Left lung (tissue), 10 donors: ENCODE results near the gene HECA. TPM values are rescaled to one million over a fixed set of nuclear protein-coding genes. Genes with fewer than 3 reads are reported as not detected.

ENCODE experiments used
- ATAC-seq: fragments of 200-7000 bp; cut with Tn5 transposase; one replicate; pipeline ENCODE4 v1.9.1; 2020; ENCODE audit warnings: moderate library complexity
- DNase-seq, 4 donors: peaks; one replicate each; pipeline ENCODE4 v3.0.0-alpha.2; 2013 to 2020
- H3K27ac ChIP-seq, 2 donors: fragments of 200-600 bp; sonication (generic) in 1 of 2; one replicate each; pipeline versions ENCODE4 v1.5.0 to v1.8.0; 2020 to 2021
- H3K27me3 ChIP-seq, 2 donors: fragments of 200-600 bp; sonication (generic) in 1 of 2; one replicate each; pipeline versions ENCODE4 v1.5.0 to v1.8.0; 2020 to 2021
- H3K36me3 ChIP-seq, 2 donors: fragments of 200-600 bp; sonication (generic) in 1 of 2; one replicate each; pipeline versions ENCODE4 v1.5.0 to v1.8.0; 2020 to 2021
- H3K4me1 ChIP-seq, 2 donors: fragments of 200-600 bp; one replicate each; pipeline ENCODE4 v1.8.0; 2021
- H3K4me3 ChIP-seq, 2 donors: fragments of 200-600 bp; sonication (generic) in 1 of 2; one replicate each; pipeline versions ENCODE4 v1.5.0 to v1.8.0; 2020 to 2021; ENCODE audit warnings: mild to moderate bottlenecking in 1 of 2
- H3K9me3 ChIP-seq, 2 donors: fragments of 200-600 bp; sonication (generic) in 1 of 2; one replicate each; pipeline versions ENCODE4 v1.5.0 to v1.8.0; 2020 to 2021
- CTCF ChIP-seq, 2 donors: fragments of 200-600 bp; sonication (generic) in 1 of 2; IDR thresholded peaks; one replicate each; pipeline versions ENCODE4 v1.5.0 to v1.8.0; 2021; ENCODE audit warnings: antibody characterized with exemption in 2 of 2
- intact Hi-C, 2 donors: fragments of 100-400 bp; cut with DNase I; formaldehyde crosslinking; loops; one replicate each; pipeline versions ENCODE4 v1.11.2 to v1.14.2; 2022
- polyA plus RNA-seq, 6 donors: library from polyadenylated mRNA; unstranded; fragments of 120-200 nt; gene quantifications; one replicate each; pipeline ENCODE4 v1.2.1, GENCODE V29; 2013; ENCODE audit not compliant: insufficient read length in 6 of 6
- total RNA-seq, 2 donors: library from RNA; stranded (reverse); fragmentation: NEBNext Ultra II Directional; extraction: Animal tissue kit (Norgen Biotek cat#: 25700); gene quantifications; one replicate each; pipeline ENCODE4 v1.2.1, GENCODE V29; 2021
- donor health status: DM: no; HTN: yes; CAD: no.
- donor health status: DM: no; HTN: no; CAD: no.

HECA gene
- total and polyA plus RNA-seq, 8 donors, result 17.0 to 40.9 (median 19.0) TPM

GRCh38 chr6:139108378-139108777 lies 26.5 kb upstream of the HECA start:
- H3K27me3 ChIP-seq, result no peaks in the 10 kb centered on the region
- no peak overlapping the region for H3K4me3 ChIP-seq
- H3K36me3 ChIP-seq, result no peaks in the 10 kb centered on the region
- H3K9me3 ChIP-seq, result no peaks in the 10 kb centered on the region
- ATAC-seq (no peak), DNase-seq (no peak)
- no peaks in the 10 kb centered on the region for H3K4me1 ChIP-seq
- H3K27ac ChIP-seq, result no peak overlapping the region
- no peak for TF ChIP-seq CTCF (IDR thresholded peaks at IDR 0.05)
- intact Hi-C loops, result no loop called here

GRCh38 chr6:139109558-139109957 lies 25.3 kb upstream of the HECA start:
- Histone ChIP-seq H3K4me3 (no peak overlapping the region), H3K27ac (no peak overlapping the region), H3K9me3 (no peaks in the 10 kb centered on the region), H3K27me3 (no peaks in the 10 kb centered on the region), H3K4me1 (no peaks in the 10 kb centered on the region), H3K36me3 (no peaks in the 10 kb centered on the region)
- no peak for DNase-seq
- ATAC-seq, result no peak
- intact Hi-C loops, result no loop called here
- no peak for TF ChIP-seq CTCF (IDR thresholded peaks at IDR 0.05)

GRCh38 chr6:139112146-139112545 lies 22.7 kb upstream of the HECA start:
- H3K27ac ChIP-seq, result no peak overlapping the region
- no peaks in the 10 kb centered on the region for H3K9me3 ChIP-seq
- H3K36me3 ChIP-seq, result no peaks in the 10 kb centered on the region
- no peak for TF ChIP-seq CTCF (IDR thresholded peaks at IDR 0.05)
- no peaks in the 10 kb centered on the region for H3K4me1 ChIP-seq
- DNase-seq, result no peak
- intact Hi-C loops, result no loop called here
- no peaks in the 10 kb centered on the region for H3K27me3 ChIP-seq
- no peak for ATAC-seq
- H3K4me3 ChIP-seq, result no peak overlapping the region

GRCh38 chr6:139112561-139112960 lies 22.3 kb upstream of the HECA start:
- intact Hi-C loops, result no loop called here
- Histone ChIP-seq H3K27me3 (no peaks in the 10 kb centered on the region), H3K4me1 (no peaks in the 10 kb centered on the region), H3K27ac (no peak overlapping the region), H3K9me3 (no peaks in the 10 kb centered on the region), H3K4me3 (no peak overlapping the region), H3K36me3 (no peaks in the 10 kb centered on the region)
- ATAC-seq, result no peak
- no peak for TF ChIP-seq CTCF (IDR thresholded peaks at IDR 0.05)
- DNase-seq, result no peak

GRCh38 chr6:139114746-139115145 lies 20.1 kb upstream of the HECA start:
- DNase-seq (no peak), ATAC-seq (no peak)
- Histone ChIP-seq H3K36me3 (no peaks in the 10 kb centered on the region), H3K9me3 (peaks cover 0 to 9% of the 10 kb centered on the region in 2 donors), H3K27me3 (no peaks in the 10 kb centered on the region), H3K4me3 (no peak overlapping the region), H3K4me1 (no peaks in the 10 kb centered on the region), H3K27ac (no peak overlapping the region)
- intact Hi-C loops, result no loop called here
- TF ChIP-seq CTCF (IDR thresholded peaks at IDR 0.05), result no peak
